Measurements from ENCODE around the gene ZNF740.

The ZNF740 gene

DNA sequence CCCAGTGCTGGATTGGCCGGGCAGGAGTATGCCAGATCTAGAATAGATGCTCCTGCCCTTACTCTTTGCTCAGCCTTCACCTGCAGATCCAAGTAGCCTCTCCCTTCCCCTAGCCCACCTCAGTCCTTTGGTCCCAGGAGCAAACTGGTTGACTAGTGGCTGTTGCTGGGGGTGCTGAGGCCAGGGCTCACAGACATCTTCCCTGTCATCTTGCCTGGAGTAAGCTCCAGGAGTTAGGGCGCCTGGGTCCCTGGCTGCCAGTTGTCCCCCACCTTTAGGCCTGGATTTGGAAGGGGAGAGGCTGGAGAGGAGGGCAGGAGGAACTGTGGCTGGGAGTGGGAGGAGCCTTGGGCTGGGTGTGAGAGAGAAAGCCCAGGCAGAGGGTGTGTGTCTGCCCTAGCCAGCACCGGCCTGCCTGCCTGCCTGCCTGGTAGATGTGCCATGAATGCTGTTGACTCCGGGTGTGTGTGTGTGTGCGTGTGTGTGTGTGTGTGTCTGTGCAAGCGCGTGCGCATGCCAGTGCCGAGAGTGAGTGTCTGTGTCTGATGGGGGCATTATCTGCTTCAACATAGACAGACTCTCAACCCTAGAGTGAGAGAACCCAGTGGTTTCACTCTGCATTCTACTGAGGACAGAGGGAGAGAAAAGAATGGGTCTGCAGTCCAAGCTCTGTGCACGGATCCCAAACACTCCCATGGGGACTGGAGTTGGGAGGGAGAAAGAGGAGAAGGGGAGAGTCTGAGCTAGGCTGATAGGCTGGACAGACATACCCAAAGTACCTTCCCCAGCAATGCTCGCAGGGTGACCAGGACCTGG lies 52.3 kb downstream of the ZNF740 start:
- no peak for TF ChIP-seq Cebpa-rat (IDR thresholded peaks at IDR 0.05)
- Histone ChIP-seq H3K4me2 (peak overlapping the region; percentile 88 to 99 (median 95)), H3K36me3 (peaks cover 0 to 4% (median 0%) of the 10 kb centered on the region in 11 experiments; a peak in 2 of 22 replicates), H3K9ac (peak overlapping the region; percentile 53 to 75 (median 71)), H3K27me3 (no peaks in the 10 kb centered on the region), H3K4me3 (peak overlapping the region; percentile 53 to 73 (median 62)), H4K20me1 (no peaks in the 10 kb centered on the region), H3K9me3 (replicated peaks in 1 of 11) (no peaks in the 10 kb centered on the region), H3K4me1 (peaks cover 60 to 89% (median 77%) of the 10 kb centered on the region in 10 experiments), H3K27ac (peak overlapping the region in 9 of 11 experiments; percentile 18 to 60 (median 49); a peak in 16 of 22 replicates)

DNA sequence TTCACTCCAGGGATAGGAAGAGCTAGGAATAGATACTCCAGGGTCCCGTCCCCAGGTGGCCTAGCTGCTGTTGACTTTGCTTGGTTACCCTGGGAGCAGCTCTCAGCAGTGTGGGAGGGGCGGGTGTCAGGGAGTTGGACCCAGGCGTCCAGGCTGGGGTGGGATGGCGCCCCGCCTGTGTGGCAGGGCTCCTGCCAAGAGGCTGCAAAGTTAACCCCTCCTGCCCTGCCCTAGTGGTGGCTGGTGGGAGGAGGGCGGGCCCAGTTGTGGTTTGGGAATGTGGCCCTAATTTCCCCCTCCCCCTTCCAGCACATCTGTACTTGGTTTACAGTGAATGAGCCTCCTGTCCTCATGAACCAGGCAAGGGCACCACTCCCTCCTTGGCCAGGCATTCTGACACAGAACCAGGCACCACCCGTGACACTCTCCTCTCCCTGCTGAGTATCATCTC lies 53.2 kb downstream of the ZNF740 start:
- no peak for TF ChIP-seq Cebpa-rat (IDR thresholded peaks at IDR 0.05)
- H3K27me3 ChIP-seq = no peaks in the 10 kb centered on the region
- H3K27ac ChIP-seq = peak overlapping the region in 9 of 11 experiments; percentile 2 to 51 (median 28); a peak in 12 of 22 replicates
- peak overlapping the region; percentile 88 to 99 (median 95) for H3K4me2 ChIP-seq
- no peaks in the 10 kb centered on the region for H3K36me3 ChIP-seq
- peaks cover 60 to 80% (median 71%) of the 10 kb centered on the region in 10 experiments for H3K4me1 ChIP-seq
- peak overlapping the region in 8 of 11 experiments; percentile 28 to 75 (median 71); a peak in 12 of 22 replicates for H3K9ac ChIP-seq
- no peaks in the 10 kb centered on the region for H4K20me1 ChIP-seq
- peak overlapping the region in 7 of 10 experiments; percentile 11 to 73 (median 58); a peak in 10 of 20 replicates for H3K4me3 ChIP-seq
- H3K9me3 ChIP-seq (replicated peaks in 1 of 11) = no peaks in the 10 kb centered on the region

DNA sequence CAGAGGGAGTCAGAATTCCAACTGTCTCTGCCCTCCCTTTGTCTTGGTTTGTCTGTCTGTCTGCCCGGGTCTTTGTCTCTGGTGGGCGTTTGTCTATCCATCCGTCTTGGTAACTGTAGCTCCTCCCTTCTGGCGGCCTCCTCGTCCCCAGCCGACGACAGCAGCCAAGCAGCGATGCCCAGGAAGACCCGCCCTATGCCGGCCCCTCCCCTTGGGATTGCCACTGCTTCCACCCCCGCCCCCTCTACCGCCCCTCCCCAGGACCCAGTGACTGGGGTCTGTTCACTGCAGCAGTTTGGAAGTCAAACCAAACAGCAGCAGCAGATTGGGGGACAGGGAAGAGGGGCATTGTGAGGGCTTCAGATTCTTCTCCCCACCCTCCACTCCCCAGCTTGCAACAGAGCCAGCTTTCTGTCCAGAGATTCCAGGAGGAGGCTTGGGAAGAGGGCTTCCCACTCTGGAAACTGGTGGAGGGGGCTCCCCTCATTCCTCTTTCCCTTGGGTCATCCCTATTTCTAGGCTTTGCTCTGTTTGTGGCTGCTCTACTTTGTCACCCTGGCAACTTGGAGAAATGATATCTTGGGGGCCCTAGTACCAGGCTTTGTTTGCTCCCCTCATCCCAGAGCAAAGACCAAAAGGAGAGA lies 53.9 kb downstream of the ZNF740 start:
- H3K4me2 ChIP-seq = peak overlapping the region; percentile 88 to 99 (median 95)
- no peaks in the 10 kb centered on the region for H3K9me3 ChIP-seq (replicated peaks in 1 of 11)
- no peaks in the 10 kb centered on the region for H4K20me1 ChIP-seq
- peak overlapping the region in 8 of 11 experiments; percentile 12 to 51 (median 29); a peak in 11 of 22 replicates for H3K27ac ChIP-seq
- H3K4me3 ChIP-seq = peak overlapping the region in 4 of 10 experiments; percentile 11 to 66 (median 19); a peak in 5 of 20 replicates
- no peaks in the 10 kb centered on the region for H3K36me3 ChIP-seq
- TF ChIP-seq Cebpa-rat (IDR thresholded peaks at IDR 0.05) = no peak
- H3K4me1 ChIP-seq = peaks cover 60 to 74% (median 68%) of the 10 kb centered on the region in 10 experiments
- no peaks in the 10 kb centered on the region for H3K27me3 ChIP-seq
- H3K9ac ChIP-seq = peak overlapping the region in 7 of 11 experiments; percentile 28 to 75 (median 71); a peak in 11 of 22 replicates

DNA sequence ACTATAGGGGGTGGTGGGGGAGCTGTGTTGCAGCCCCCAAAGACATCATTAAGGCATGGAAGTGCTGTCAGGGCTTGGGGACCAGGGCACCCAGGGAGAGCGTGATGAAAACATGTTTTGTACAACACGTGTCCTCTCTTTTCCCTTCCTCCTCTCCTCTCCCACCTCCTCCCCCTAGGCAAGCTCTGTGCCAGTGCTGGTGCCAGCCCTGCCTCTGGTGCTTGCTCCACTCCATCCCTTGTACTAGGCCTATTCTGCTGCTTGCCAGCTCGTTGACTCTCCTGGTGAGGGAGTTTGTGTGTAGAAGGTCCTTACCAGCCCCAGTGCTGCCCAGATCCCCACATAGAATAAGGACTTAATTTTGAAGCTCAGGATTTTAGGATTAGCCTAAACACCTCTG lies 54.6 kb downstream of the ZNF740 start:
- H3K9me3 ChIP-seq (replicated peaks in 1 of 11) = no peaks in the 10 kb centered on the region
- no peaks in the 10 kb centered on the region for H4K20me1 ChIP-seq
- H3K27me3 ChIP-seq = no peaks in the 10 kb centered on the region
- no peak overlapping the region; a peak in 1 of 22 replicates for H3K27ac ChIP-seq
- H3K36me3 ChIP-seq = no peaks in the 10 kb centered on the region
- H3K4me1 ChIP-seq = peaks cover 58 to 66% (median 63%) of the 10 kb centered on the region in 10 experiments
- H3K4me2 ChIP-seq = peak overlapping the region; percentile 20 to 98 (median 95); a peak in 19 of 22 replicates
- no peak for TF ChIP-seq Cebpa-rat (IDR thresholded peaks at IDR 0.05)
- 0 out of 22 replicates have a peak overlapping the region, but pooled peaks of 1 of the 11 experiments have one; percentile 70 for H3K9ac ChIP-seq
- H3K4me3 ChIP-seq = no peak overlapping the region

DNA sequence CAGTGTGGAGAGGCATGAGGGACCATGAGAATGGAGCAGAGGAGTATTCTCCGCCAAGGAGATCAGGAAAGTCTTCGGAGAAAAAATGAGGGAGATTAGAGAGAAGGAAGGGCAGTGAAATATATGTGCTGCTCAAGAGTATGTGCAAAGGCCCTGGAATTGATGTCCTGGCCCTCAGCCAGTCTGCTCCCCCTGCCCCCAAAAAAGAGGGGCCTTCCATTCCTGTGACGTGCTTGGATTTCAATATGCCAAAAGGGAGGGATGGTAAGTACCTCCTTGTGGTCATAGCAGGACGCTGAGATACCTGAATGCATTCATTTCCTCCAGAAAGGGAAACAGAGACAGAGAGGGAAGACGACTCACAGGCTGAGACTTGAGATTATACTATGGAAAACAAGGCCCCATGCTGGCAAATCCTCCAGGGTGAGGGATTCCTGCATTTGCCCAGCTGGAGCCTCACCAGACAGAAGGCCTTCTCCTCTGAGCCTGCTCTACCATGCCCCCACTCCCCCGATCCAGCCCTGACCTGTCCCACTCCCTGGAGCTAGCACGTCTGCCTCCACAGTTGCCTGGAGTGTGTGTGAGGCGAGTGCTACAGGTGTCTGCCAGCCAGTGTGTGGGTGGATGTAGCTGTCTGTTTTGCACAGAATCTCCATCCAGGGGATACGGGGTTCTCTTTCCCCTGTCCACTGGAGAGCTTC lies 55.4 kb downstream of the ZNF740 start:
- H3K9ac ChIP-seq = peak overlapping the region in 4 of 11 experiments; percentile 8 to 59 (median 22); a peak in 2 of 22 replicates
- H3K4me3 ChIP-seq = no peak overlapping the region
- H3K9me3 ChIP-seq (replicated peaks in 1 of 11) = no peaks in the 10 kb centered on the region
- H3K27ac ChIP-seq = peak overlapping the region in 1 of 11 experiments; percentile 27; a peak in 1 of 22 replicates
- H3K4me2 ChIP-seq = peak overlapping the region; percentile 67 to 98 (median 95)
- TF ChIP-seq Cebpa-rat (IDR thresholded peaks at IDR 0.05) = no peak
- peaks cover 56 to 65% (median 60%) of the 10 kb centered on the region in 10 experiments for H3K4me1 ChIP-seq
- H4K20me1 ChIP-seq = no peaks in the 10 kb centered on the region
- H3K36me3 ChIP-seq = no peaks in the 10 kb centered on the region
- no peaks in the 10 kb centered on the region for H3K27me3 ChIP-seq

DNA sequence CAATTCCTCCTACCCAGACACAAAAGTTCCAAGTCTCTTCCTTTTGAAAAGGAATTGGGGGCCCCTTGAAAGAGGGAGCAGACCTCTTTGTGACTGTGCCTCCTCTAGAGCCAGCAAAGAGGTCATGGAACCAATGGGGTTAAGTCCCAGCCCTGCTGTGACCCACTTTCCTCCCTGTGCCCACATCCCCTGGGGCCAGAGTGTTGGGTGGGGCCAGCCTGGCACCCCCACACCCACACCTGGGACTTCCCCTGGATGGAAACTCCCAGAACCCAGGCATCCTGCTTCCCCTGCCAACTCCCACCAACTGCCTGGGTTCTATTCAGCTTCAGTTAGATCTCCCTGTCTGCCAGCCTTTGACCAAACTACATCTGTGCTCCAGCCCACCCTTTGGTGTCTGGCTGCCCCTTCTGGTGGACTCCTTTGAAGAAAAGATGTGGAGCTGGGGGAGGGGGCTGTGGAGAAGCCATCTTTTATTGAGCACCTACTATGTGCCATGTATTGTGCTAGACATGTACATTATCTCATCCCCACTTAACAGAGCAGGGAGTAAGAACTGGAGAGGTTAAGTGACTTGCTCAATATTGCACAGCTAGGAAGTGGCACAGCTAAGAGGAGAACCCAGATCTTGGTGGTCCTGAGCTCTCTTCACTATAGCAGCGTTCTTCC lies 56.1 kb downstream of the ZNF740 start:
- no peaks in the 10 kb centered on the region for H3K27me3 ChIP-seq
- no peak for TF ChIP-seq Cebpa-rat (IDR thresholded peaks at IDR 0.05)
- peak overlapping the region; percentile 67 to 97 (median 88) for H3K4me2 ChIP-seq
- H3K27ac ChIP-seq = peak overlapping the region in 1 of 11 experiments; percentile 27; a peak in 1 of 22 replicates
- H4K20me1 ChIP-seq = no peaks in the 10 kb centered on the region
- H3K4me1 ChIP-seq = peaks cover 51 to 62% (median 54%) of the 10 kb centered on the region in 10 experiments
- no peaks in the 10 kb centered on the region for H3K9me3 ChIP-seq (replicated peaks in 1 of 11)
- no peaks in the 10 kb centered on the region for H3K36me3 ChIP-seq
- H3K9ac ChIP-seq = peak overlapping the region in 4 of 11 experiments; percentile 8 to 59 (median 22); a peak in 2 of 22 replicates
- H3K4me3 ChIP-seq = no peak overlapping the region

DNA sequence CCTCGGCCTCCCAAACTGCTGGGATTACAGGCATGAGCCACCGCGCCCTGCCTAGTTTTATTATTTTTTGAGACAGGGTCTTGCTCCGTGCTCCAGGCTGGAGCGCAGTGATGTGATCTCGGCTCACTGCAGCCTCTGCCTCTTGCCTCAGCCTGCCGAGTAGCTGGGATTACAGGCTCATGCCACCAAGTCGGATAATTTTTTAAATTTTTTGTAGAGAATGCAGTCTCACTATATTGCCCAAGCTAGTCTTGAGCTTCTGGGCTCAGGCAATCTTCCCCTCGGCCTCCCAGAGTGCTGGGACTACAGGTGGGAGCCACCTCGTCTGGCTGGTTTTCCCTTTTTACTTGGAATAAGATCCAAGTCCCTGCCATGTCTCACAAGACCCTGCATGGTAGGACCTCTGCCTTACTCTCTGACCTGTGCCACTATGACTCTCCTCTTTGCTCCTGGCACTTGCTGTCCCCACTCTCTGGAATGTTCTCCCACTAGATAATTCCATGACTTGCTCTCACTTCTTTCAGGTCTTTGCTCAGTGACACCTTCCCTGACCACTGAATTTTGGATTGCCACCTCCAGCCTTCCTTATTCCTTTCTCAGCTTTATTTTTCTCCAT lies 59.2 kb downstream of the ZNF740 start:
- no peak for TF ChIP-seq Cebpa-rat (IDR thresholded peaks at IDR 0.05)
- Histone ChIP-seq H3K4me1 (peaks cover 23 to 45% (median 33%) of the 10 kb centered on the region in 10 experiments), H4K20me1 (no peaks in the 10 kb centered on the region)

More for the DNA sequence above, 59.2 kb downstream of the ZNF740 start:
- H3K9ac ChIP-seq = no peak overlapping the region
- H3K27ac ChIP-seq = no peak overlapping the region
- H3K36me3 ChIP-seq = no peaks in the 10 kb centered on the region
- H3K9me3 ChIP-seq (replicated peaks in 1 of 11) = no peaks in the 10 kb centered on the region
- H3K27me3 ChIP-seq = no peaks in the 10 kb centered on the region
- H3K4me2 ChIP-seq = no peak overlapping the region
- no peak overlapping the region for H3K4me3 ChIP-seq

Measured in BLaER1 treated with 17β-estradiol and CSF1 and Interleukin-3, amounts not matched to agents 10 nM and 100 nM (cell line).